Measurements from ENCODE around the gene CFC1.
"Not testable (repeated sequence)": the region's sequence is repeated elsewhere in the genome, so short reads cannot be mapped to it uniquely, and the experiment has no call there.

GRCh38 chr2:130598463-130598862 is 912 bp downstream of the CFC1 start:
- TF ChIP-seq JDP2 (CRISPR knock-in tag; IDR thresholded peaks at IDR 0.05; ENCODE audit: borderline replicate concordance); HOXA7 (CRISPR knock-in tag; IDR thresholded peaks at IDR 0.05); TP53 (CRISPR knock-in tag; conservative IDR thresholded peaks at IDR 0.05); NFIC (IDR thresholded peaks at IDR 0.05; ENCODE audit: low read length); ZNF337 (CRISPR knock-in tag; IDR thresholded peaks at IDR 0.05; ENCODE audit: borderline replicate concordance, low read depth); CTCF (CRISPR knock-in tag; IDR thresholded peaks at IDR 0.05); MAZ (IDR thresholded peaks at IDR 0.05; ENCODE audit: borderline replicate concordance, low read depth, low read length); MAZ (CRISPR knock-in tag; IDR thresholded peaks at IDR 0.05; ENCODE audit: low read depth); TCF7L2 (IDR thresholded peaks at IDR 0.05; ENCODE audit: low read depth, low read length); MAX (IDR thresholded peaks at IDR 0.05); MED13 (CRISPR knock-in tag; IDR thresholded peaks at IDR 0.05); POLR2A (IDR thresholded peaks at IDR 0.05; ENCODE audit: insufficient read depth in 1 of 2, low read depth in 2 of 2, low read length in 2 of 2): not testable (repeated sequence)

Measured in HepG2 (cell line).